Duodenal mucosa (tissue), 2 donors: ENCODE results near the gene KCNE1.
"Not testable (repeated sequence)": the region's sequence is repeated elsewhere in the genome, so short reads cannot be mapped to it uniquely, and the experiment has no call there.

ENCODE experiments used
- H3K27ac ChIP-seq: one replicate; pipeline ENCODE4 v1.7.0; 2013; ENCODE audit warnings: low read depth, low read length
- H3K27me3 ChIP-seq, 2 donors: one replicate each; pipeline ENCODE4 v1.7.0; 2013; ENCODE audit warnings: low read length in 2 of 2, control low read depth in 1 of 2; ENCODE audit not compliant: insufficient read depth in 2 of 2, control insufficient read depth in 1 of 2
- H3K36me3 ChIP-seq, 2 donors: one replicate each; pipeline ENCODE4 v1.7.0; 2013; ENCODE audit warnings: low read length in 2 of 2, control low read depth in 1 of 2; ENCODE audit not compliant: insufficient read depth in 2 of 2, control insufficient read depth in 1 of 2
- H3K4me1 ChIP-seq, 2 donors: one replicate each; pipeline ENCODE4 v1.7.0; 2013; ENCODE audit warnings: low read length in 2 of 2, control low read depth in 1 of 2; ENCODE audit not compliant: insufficient read depth in 2 of 2, control insufficient read depth in 1 of 2
- H3K4me3 ChIP-seq, 2 donors: one replicate each; pipeline ENCODE4 v1.7.0; 2013; ENCODE audit warnings: low read length in 2 of 2, low read depth in 1 of 2
- H3K9ac ChIP-seq, 2 donors: one replicate each; pipeline ENCODE4 v1.7.0; 2013; ENCODE audit warnings: low read length in 2 of 2, low read depth in 1 of 2
- H3K9me3 ChIP-seq, 2 donors: one replicate each; pipeline ENCODE4 v1.7.0; 2013; ENCODE audit warnings: low read length in 2 of 2, control low read depth in 1 of 2; ENCODE audit not compliant: control insufficient read depth in 1 of 2

KCNE1 gene

GRCh38 chr21:34511787-34512455, at the start of gene KCNE1:
Gene KCNE1, minus strand, starts transcription at chr21:34512210. Its CDS starts 62,576 bp downstream, at chr21:34449634.
- Histone ChIP-seq H3K4me3 (no peak within 1 kb of the TSS), H3K27ac (no peak within 1 kb of the TSS), H3K4me1 (peaks cover 5 to 6% of the 10 kb centered on the region in 2 donors), H3K9me3 (no peaks in the 10 kb centered on the region), H3K27me3 (no peaks in the 10 kb centered on the region), H3K9ac (no peak within 1 kb of the TSS), H3K36me3 (no peaks in the 10 kb centered on the region)

- Histone ChIP-seq H3K4me1 (no peaks in the 10 kb centered on the region), H3K27ac (no peak overlapping the region), H3K9ac (no peak overlapping the region), H3K9me3 (no peaks in the 10 kb centered on the region), H3K27me3 (no peaks in the 10 kb centered on the region), H3K4me3 (no peak overlapping the region), H3K36me3 (no peaks in the 10 kb centered on the region)
Observed at GRCh38 chr21:34561806-34562205, 49.8 kb upstream of the KCNE1 start.

DNA sequence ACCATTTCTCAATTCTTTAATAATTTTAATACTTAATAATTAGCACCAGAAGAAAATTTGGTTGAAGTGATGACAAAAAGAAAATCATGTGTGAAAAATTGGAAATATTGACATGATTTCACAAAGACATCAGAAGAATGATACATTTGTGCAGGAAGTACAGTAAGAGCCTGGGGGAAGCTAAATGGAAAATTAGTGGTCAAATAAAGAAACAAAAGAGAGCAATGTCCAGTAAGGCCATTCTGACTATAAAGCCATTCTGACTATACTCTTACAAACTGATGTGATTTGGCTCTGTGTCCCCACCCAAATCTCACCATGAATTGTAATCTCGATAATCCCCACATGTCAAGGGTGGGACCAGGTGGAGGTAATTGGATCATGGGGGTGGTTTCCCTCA, 48.6 kb upstream of the KCNE1 start:
- Histone ChIP-seq H3K4me1 (no peaks in the 10 kb centered on the region), H3K9me3 (no peaks in the 10 kb centered on the region), H3K9ac (no peak overlapping the region), H3K36me3 (no peaks in the 10 kb centered on the region), H3K4me3 (no peak overlapping the region), H3K27ac (no peak overlapping the region), H3K27me3 (no peaks in the 10 kb centered on the region)

- H3K27ac ChIP-seq: no peak overlapping the region
- H3K9me3 ChIP-seq: no peaks in the 10 kb centered on the region
- no peaks in the 10 kb centered on the region for H3K36me3 ChIP-seq
- no peak overlapping the region for H3K9ac ChIP-seq
- no peaks in the 10 kb centered on the region for H3K4me1 ChIP-seq
- H3K27me3 ChIP-seq: no peaks in the 10 kb centered on the region
- no peak overlapping the region for H3K4me3 ChIP-seq
Observed at GRCh38 chr21:34560021-34560420, 48.0 kb upstream of the KCNE1 start.

DNA sequence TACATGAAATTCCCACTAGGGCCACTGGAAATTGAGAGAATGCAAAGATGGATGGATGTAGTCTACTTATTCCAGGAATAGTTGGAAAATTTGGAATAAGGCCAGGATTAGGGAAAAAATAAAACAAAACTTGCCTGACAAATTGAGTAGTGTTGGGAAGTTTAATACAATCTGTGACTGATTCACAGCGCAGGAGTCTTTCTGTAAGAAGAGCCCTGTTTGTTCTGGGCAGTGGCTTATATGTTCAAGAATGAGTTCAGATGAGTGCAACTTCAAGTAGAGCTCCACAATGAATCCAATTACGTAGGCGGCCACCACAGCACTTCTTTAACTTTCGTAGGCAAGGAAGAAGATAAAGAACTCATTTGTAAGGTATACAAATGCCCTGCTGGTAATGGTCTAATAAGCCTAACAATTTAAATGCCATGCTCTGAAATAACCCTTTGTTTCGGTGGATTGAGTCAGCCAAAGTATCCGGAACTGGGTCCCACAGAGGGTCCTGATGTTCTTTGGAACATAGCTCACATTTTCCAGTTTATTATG, 47.1 kb upstream of the KCNE1 start:
- H3K36me3 ChIP-seq: no peaks in the 10 kb centered on the region
- no peaks in the 10 kb centered on the region for H3K4me1 ChIP-seq
- H3K27ac ChIP-seq: no peak overlapping the region
- no peak overlapping the region for H3K9ac ChIP-seq
- peaks cover 0 to 2% of the 10 kb centered on the region in 2 donors for H3K9me3 ChIP-seq
- no peaks in the 10 kb centered on the region for H3K27me3 ChIP-seq
- H3K4me3 ChIP-seq: no peak overlapping the region

- no peak overlapping the region for H3K27ac ChIP-seq
- no peak overlapping the region for H3K4me3 ChIP-seq
Observed at GRCh38 chr21:34558166-34558565, 46.2 kb upstream of the KCNE1 start.

DNA sequence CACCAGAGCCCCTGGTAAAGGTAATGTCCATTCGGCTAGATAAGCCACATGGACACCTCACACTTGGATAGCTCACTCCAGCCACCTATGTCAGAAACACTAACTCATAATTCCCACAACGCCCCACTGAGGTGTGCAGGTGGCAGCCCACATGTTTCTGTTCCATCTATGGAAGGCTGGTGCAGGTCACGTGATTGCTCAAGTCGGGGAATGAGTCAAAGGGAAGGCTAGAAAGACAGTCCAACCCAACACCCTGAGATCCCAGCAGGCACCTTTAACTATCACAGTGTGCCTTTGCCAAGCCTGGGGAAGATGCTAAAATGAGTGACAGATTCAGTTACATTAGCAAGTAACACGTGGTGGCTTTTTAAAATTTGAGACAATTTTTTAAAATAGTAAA, 45.3 kb upstream of the KCNE1 start:
- peaks cover 0 to 6% of the 10 kb centered on the region in 2 donors for H3K4me1 ChIP-seq
- no peak overlapping the region for H3K4me3 ChIP-seq
- no peaks in the 10 kb centered on the region for H3K27me3 ChIP-seq
- no peak overlapping the region for H3K9ac ChIP-seq
- H3K27ac ChIP-seq: no peak overlapping the region
- peaks cover 0 to 2% of the 10 kb centered on the region in 2 donors for H3K9me3 ChIP-seq
- H3K36me3 ChIP-seq: no peaks in the 10 kb centered on the region

More at GRCh38 chr21:34558166-34558565, 46.2 kb upstream of the KCNE1 start:
- Histone ChIP-seq H3K36me3 (no peaks in the 10 kb centered on the region), H3K9ac (no peak overlapping the region), H3K27me3 (no peaks in the 10 kb centered on the region), H3K4me1 (no peaks in the 10 kb centered on the region), H3K9me3 (peaks cover 0 to 2% of the 10 kb centered on the region in 2 donors)

GRCh38 chr21:34554670-34555069, 42.7 kb upstream of the KCNE1 start:
- H3K4me1 ChIP-seq, H3K4me3 ChIP-seq, H3K36me3 ChIP-seq, H3K27ac ChIP-seq, H3K27me3 ChIP-seq, H3K9me3 ChIP-seq, H3K9ac ChIP-seq: not testable (repeated sequence)

DNA sequence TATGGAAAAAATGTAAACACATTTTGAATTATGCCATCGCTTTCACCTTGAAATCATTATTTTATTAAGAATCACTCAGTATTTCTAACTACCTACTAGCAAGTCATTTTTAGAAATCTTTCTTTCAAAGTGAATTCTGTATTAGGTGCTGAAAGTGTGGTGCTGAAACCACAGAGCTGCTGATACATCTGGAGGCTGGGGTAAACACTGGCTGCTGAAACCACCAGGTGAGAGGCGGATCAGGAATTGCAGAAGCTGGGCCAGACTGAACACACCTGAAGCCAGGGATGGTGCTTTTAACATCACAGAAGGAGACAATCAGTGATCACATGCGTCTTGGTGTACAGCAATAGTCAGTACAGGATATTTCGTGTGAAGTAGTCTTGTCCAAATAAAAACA, 42.2 kb upstream of the KCNE1 start:
- Histone ChIP-seq H3K27me3 (no peaks in the 10 kb centered on the region), H3K36me3 (no peaks in the 10 kb centered on the region), H3K4me3 (no peak overlapping the region), H3K9ac (no peak overlapping the region), H3K27ac (no peak overlapping the region), H3K9me3 (peaks cover 0 to 2% of the 10 kb centered on the region in 2 donors), H3K4me1 (peaks cover 0 to 6% of the 10 kb centered on the region in 2 donors)

DNA sequence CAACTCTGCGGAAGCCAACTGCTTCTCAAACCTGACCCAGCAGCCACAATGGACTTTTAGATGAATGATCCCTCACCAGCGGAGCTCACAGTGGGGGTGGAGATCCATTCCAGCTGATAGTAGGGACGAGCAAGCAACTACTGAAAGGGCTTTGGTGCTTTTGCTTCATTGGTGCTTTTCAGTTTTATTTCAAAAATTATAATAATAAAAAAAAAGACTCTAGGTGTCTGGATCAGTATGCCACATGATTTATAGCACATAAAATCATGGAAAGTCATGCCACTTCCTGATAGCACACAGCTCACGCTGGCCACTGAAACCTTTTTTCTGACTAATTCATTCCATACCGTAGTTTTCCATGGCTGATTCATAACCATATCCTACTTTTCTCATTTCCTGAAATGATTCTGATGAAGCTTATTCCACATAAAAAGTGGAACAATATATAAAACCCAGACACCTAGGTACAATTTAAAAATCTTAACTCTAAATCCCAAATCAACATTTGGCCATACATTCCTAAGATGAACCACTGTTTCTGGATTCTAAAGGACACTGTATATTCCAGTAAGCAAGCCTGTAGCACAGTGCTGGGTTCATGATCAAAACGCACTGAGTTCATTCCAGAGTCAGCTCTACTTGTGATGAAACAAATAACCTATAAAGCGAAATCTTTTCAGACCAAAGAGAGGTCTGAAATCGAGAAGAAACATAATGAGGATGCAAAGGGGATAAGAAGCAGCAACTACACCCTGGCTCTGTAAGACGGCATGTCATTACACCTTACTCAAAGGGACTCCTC, 41.3 kb upstream of the KCNE1 start:
- Histone ChIP-seq H3K27ac (no peak overlapping the region), H3K4me3 (no peak overlapping the region)

More for the DNA sequence above, 41.3 kb upstream of the KCNE1 start:
- Histone ChIP-seq H3K9me3 (peaks cover 0 to 2% of the 10 kb centered on the region in 2 donors), H3K9ac (no peak overlapping the region), H3K4me1 (peaks cover 0 to 6% of the 10 kb centered on the region in 2 donors), H3K36me3 (no peaks in the 10 kb centered on the region), H3K27me3 (no peaks in the 10 kb centered on the region)
